Astrocyte of the spinal cord (primary cell): ENCODE results near the gene LZTR1.

Experiments used
- DNase-seq: peaks from one replicate; pipeline ENCODE4 v3.0.0; 2011; ENCODE audit warnings: low read depth, low spot score
- H3K4me3 ChIP-seq: 2 replicates; pipeline ENCODE4 v1.5.1; 2011; ENCODE audit warnings: low read depth, mild to moderate bottlenecking, low read length, moderate library complexity
- in situ Hi-C: cut with HindIII; loops from 2 replicates; pipeline ENCODE4 v1.10.0; 2017; ENCODE audit warnings: low sequenced_read_pairs
- TF ChIP-seq, protein P1 (sequence below): IDR thresholded peaks from 2 replicates; pipeline ENCODE4 v1.5.1; 2012; ENCODE audit warnings: low read depth, mild to moderate bottlenecking, low read length, inconsistent platforms

Gene LZTR1

DNA sequence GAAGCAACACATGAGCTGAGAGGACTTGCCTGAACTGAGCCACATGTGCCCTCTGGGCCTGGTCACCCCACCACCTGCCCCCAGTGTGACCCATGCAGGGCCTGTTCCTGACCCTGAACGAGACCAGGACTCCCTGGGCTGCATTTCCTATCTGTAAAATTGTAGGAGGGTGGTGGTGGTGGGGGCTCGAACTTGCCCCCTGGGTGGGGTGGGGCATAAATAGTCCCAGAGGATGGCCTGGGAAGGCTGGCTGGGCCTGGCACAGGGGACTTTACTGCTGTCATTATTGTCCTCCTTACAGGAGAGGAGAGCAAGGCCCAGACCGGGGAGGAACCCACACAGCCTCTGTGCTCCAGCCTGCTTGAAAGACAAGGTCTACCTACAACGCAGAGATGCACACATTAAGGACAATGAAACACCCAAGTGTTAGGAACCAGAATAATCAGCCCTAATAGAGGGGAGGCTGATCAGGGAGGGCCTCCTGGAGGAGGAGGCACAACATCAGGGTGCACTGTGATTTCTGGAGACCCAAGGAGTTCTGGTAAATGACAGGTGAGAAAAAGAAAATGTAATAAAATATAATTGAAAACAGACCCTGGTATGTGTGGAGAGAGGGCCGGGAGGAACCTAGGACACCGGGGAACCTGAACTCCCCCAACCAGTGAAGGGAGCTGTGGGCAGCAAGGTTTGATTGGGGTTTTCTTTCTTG lies 17.9 kb upstream of the LZTR1 start:
- TF ChIP-seq, protein P1, sequence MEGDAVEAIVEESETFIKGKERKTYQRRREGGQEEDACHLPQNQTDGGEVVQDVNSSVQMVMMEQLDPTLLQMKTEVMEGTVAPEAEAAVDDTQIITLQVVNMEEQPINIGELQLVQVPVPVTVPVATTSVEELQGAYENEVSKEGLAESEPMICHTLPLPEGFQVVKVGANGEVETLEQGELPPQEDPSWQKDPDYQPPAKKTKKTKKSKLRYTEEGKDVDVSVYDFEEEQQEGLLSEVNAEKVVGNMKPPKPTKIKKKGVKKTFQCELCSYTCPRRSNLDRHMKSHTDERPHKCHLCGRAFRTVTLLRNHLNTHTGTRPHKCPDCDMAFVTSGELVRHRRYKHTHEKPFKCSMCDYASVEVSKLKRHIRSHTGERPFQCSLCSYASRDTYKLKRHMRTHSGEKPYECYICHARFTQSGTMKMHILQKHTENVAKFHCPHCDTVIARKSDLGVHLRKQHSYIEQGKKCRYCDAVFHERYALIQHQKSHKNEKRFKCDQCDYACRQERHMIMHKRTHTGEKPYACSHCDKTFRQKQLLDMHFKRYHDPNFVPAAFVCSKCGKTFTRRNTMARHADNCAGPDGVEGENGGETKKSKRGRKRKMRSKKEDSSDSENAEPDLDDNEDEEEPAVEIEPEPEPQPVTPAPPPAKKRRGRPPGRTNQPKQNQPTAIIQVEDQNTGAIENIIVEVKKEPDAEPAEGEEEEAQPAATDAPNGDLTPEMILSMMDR, result no peak
- in situ Hi-C loops, result no loop called here
- no peak for DNase-seq
- H3K4me3 ChIP-seq, result peak overlapping the region; percentile 17

DNA sequence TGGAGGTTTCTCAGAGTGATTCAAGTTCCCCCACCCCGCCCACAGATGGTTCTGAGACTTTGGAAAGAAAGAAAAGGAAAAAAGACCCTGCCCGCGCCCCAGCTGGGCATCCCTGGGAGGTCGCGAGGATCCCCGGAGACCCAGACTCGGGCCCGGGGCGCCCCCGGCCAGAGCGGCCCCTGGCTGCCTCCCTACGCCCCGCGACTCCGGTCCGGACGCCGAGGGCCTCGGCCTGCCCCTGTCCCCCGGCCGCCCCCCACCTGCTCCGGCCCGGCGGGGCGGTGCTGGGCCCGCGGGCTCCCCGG lies 17.3 kb upstream of the LZTR1 start:
- H3K4me3 ChIP-seq, result peak overlapping the region; percentile 17
- TF ChIP-seq, protein P1, result no peak
- in situ Hi-C loops, result no loop called here
- no peak for DNase-seq

DNA sequence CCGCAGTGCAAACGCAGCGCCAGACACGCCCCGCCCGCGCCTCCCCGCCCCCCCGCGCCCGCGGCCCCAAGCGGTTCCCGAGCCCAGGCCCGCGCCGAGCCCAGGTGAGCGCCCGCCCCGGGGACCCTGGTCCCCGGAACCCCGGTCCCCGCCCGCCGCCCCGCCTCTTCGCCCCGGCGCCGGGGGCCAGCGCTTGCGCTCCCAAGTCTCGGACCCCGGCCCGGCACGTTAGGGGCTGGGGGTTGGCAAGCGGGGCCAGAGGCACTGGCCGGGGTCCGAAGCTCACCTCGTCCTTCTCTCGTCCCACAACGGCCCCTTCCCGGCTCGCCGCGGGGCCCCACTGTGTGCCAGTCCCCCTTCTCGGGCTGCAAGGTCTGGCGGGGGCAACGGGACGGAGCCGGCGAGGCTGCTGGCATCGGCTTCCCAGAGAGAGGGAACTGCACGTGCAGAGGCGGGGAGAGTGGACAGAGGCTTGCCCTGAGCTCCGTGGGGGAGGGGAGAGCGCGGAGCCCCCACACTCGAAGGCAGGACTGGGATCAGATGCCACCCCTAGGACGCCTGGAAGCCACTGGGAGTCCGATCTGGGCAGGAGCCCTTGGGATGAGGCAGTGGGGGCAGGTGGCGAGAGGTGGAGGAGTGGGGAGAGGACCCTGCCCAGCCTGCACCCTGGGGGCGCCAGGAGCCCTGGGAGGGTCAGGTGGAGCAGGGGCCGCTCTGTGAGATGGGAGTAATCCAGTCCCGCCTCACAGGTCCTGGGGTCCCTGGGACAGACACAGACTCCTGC lies 16.8 kb upstream of the LZTR1 start:
- in situ Hi-C loops, result no loop called here
- no peak for DNase-seq

DNA sequence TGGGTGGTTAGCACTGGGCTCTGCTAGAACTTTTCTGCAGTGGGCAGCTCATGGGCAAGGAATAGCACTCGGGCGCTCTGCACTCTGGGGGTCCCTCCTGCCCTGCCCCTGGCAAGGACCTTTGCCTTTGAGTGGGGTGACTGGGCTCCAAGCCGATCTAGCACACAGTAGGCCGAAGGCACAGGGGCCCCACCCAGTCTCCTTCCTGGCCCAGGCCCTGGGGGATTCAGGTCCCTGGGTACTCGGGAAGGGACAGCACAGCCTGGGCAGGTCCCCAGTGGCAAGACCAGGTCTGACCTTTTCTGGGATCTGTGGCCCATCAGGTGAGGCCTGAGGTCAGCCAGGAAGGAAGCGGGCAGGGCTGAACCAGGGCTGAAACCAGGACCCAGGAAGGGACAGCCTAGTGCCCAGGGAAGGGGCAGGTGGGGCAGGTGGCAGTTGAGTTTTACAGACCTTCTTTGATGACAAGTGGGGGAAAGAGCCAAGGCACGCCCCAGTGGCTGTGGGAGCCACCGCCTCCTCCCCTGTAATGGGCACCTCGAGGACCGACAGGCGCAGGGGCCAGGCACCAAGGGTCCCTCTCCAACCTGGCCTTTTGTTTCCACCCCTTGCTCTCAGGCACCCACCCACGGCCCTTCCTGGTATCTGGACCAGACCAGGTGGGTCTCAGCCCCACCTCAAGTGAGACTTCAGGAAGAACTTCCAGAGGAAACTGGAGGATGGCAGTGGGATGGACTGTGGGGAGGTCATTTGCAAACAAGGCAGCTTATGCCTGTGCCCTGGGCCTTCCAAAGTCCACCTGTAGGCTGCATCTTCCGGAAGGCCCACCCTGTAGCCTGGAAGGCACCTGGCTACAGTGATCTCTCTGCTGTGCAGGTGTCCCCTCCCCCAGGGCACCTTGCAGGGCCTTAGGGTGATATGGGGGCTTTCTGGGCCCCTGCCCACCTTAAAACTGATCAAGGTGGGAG lies 15.9 kb upstream of the LZTR1 start:
- TF ChIP-seq, protein P1, result no peak
- in situ Hi-C loops, result no loop called here
- no peak for DNase-seq
- H3K4me3 ChIP-seq, result no peak overlapping the region

More for the DNA sequence above, 16.8 kb upstream of the LZTR1 start:
- TF ChIP-seq, protein P1, result no peak
- peak overlapping the region; percentile 17 for H3K4me3 ChIP-seq

DNA sequence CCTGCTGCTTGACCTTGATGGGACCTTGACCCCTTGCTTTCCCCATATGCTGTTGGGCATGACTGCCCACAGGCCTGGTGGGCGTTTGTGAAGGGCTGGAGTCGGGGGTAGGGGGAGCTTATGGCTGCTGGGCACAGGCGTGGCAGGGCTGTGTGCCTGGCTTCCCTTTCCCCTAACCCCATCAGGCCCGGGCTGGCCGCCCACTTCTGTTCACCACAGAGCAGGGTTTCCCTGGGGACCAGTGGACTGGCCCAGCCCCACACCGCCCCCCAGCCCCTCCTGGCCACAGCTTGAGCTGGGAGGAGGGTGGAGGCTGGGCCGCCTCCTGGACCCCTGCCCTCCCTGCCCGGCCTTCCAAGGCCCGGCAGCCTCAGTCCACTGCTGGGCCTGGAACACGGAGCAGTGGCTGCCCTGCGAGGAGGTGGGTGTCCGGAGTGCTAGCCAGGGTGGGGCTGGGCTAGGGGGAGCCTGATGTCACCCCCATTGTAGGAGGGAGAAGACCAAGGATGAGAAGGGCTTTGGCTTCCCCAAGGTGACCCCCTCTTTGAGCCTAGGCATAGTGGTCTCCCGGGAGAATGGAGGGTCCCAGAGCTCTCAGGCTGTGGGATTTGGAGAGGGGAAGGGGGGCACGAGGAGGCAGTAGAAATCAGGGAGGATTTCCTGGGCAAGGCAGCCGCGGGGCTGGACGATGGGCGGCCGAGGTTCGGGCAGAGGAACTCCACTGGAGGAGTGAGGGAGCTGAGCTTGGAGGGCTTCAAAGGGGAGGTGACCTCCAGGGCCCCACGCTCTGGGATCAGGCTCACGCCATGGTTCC lies 15.0 kb upstream of the LZTR1 start, which contains the start of gene AIFM3:
AIFM3 (plus strand) TSS at position 373 of the 814 bp plus-strand sequence. CDS start 690 bp downstream, outside the sequence.
- H3K4me3 ChIP-seq, result no peak within 1 kb of the TSS
- in situ Hi-C loops, result no loop called here
- DNase-seq, result no peak
- TF ChIP-seq, protein P1, result no peak
